ENCODE results near the gene NAP1L4. TPM values are rescaled to one million over a fixed set of nuclear protein-coding genes. Genes with fewer than 3 reads are reported as not detected.

Gene NAP1L4
- total RNA-seq, result 10 to 100 TPM; 37.6 to 76.0 (median 56.9) TPM
- long read RNA-seq, partial matches to known transcripts, result 3 of 11 reads
- long read RNA-seq, other reads (novel, unspliced or antisense), result 4 of 11 reads

GRCh38 chr11:2992234-2992996 is at the start of gene NAP1L4:
Gene NAP1L4 (minus strand): TSS chr11:2992329. CDS start chr11:2979220, 13,109 bp downstream.
- intact Hi-C loops (cut with DNase I), result no loop called here
- ATAC-seq (peak; percentile 89 to 95 (median 94)), DNase-seq (peak; percentile 98 to 99 (median 99))
- H3K27ac ChIP-seq, result peak within 1 kb of the TSS; percentile 82 to 93 (median 82)
- WGBS (ENCODE audit: insufficient coverage, low coverage, low lambda C conversion rate, missing lambda C conversion rate), result under 1% methylated on average over 36 of the region's 77 CpGs
- TF ChIP-seq POLR2A (IDR thresholded peaks at IDR 0.05), result peak; percentile 68
- no peak for TF ChIP-seq CTCF (IDR thresholded peaks at IDR 0.05)
- peaks cover 0 to 37% (median 17%) of the 10 kb centered on the region in 4 donors for H3K4me1 ChIP-seq
- no peaks in the 10 kb centered on the region for H3K9me3 ChIP-seq
- H3K36me3 ChIP-seq, result no peaks in the 10 kb centered on the region
- H3K27me3 ChIP-seq, result no peaks in the 10 kb centered on the region
- H3K4me3 ChIP-seq, result peak within 1 kb of the TSS; percentile 66 to 93 (median 91)

- TF ChIP-seq CTCF (IDR thresholded peaks at IDR 0.05), result no peak
- no peak for TF ChIP-seq POLR2A (IDR thresholded peaks at IDR 0.05)
- peak overlapping the region in 2 of 3 donors; percentile 16 to 94 for H3K27ac ChIP-seq
- H3K4me1 ChIP-seq, result peaks cover 0 to 42% (median 21%) of the 10 kb centered on the region in 4 donors
- H3K36me3 ChIP-seq, result peaks cover 0 to 47% (median 27%) of the 10 kb centered on the region in 4 donors
- H3K27me3 ChIP-seq, result no peaks in the 10 kb centered on the region
- no peak overlapping the region for H3K4me3 ChIP-seq
- ATAC-seq, result no peak
- 74% methylated on average over 8 of the region's 9 CpGs for WGBS (ENCODE audit: insufficient coverage, low coverage, low lambda C conversion rate, missing lambda C conversion rate)
- intact Hi-C loops (cut with DNase I), result no loop called here
- no peaks in the 10 kb centered on the region for H3K9me3 ChIP-seq
- peak in 1 of 3 donors; percentile 5 for DNase-seq
Measured at GRCh38 chr11:3040881-3041280, 48.8 kb upstream of the NAP1L4 start.

- Histone ChIP-seq H3K36me3 (peaks cover 0 to 62% (median 34%) of the 10 kb centered on the region in 4 donors), H3K9me3 (no peaks in the 10 kb centered on the region), H3K4me3 (no peak overlapping the region), H3K4me1 (peaks cover 0 to 20% (median 10%) of the 10 kb centered on the region in 4 donors), H3K27ac (no peak overlapping the region), H3K27me3 (no peaks in the 10 kb centered on the region)
- ATAC-seq (no peak), DNase-seq (no peak)
- no peak for TF ChIP-seq POLR2A (IDR thresholded peaks at IDR 0.05)
- TF ChIP-seq CTCF (IDR thresholded peaks at IDR 0.05), result no peak
- 78% methylated on average over 7 of the region's 12 CpGs for WGBS (ENCODE audit: insufficient coverage, low coverage, low lambda C conversion rate, missing lambda C conversion rate)
- intact Hi-C loops (cut with DNase I), result loop anchor here (5.0 to 10.0 kb wide), 2 partner anchors 54 to 177 kb away; partner anchors contain the start of gene MRGPRG (in 1 of the 2)
Measured at GRCh38 chr11:3037945-3038271, 45.8 kb upstream of the NAP1L4 start.

- intact Hi-C loops (cut with DNase I), result loop anchor here (5.0 to 10.0 kb wide), 2 partner anchors 55 to 178 kb away; partner anchors contain the start of gene MRGPRG (in 1 of the 2)
- peak; percentile 57 to 66 (median 64) for ATAC-seq
- TF ChIP-seq POLR2A (IDR thresholded peaks at IDR 0.05) (no peak), CTCF (IDR thresholded peaks at IDR 0.05) (peak; percentile 71 to 81 (median 78))
- Histone ChIP-seq H3K9me3 (no peaks in the 10 kb centered on the region), H3K4me1 (peaks cover 0 to 14% (median 7%) of the 10 kb centered on the region in 4 donors), H3K27me3 (no peaks in the 10 kb centered on the region), H3K36me3 (peaks cover 0 to 67% (median 34%) of the 10 kb centered on the region in 4 donors), H3K27ac (no peak overlapping the region), H3K4me3 (no peak overlapping the region)
- peak; percentile 78 to 83 (median 81) for DNase-seq
- 36% methylated on average over 8 of the region's 24 CpGs for WGBS (ENCODE audit: insufficient coverage, low coverage, low lambda C conversion rate, missing lambda C conversion rate)
Measured at GRCh38 chr11:3037040-3037944, 45.2 kb upstream of the NAP1L4 start.

All from right lobe of liver (tissue), 6 donors.